ENCODE data around the gene FAM76B.

The FAM76B gene

DNA sequence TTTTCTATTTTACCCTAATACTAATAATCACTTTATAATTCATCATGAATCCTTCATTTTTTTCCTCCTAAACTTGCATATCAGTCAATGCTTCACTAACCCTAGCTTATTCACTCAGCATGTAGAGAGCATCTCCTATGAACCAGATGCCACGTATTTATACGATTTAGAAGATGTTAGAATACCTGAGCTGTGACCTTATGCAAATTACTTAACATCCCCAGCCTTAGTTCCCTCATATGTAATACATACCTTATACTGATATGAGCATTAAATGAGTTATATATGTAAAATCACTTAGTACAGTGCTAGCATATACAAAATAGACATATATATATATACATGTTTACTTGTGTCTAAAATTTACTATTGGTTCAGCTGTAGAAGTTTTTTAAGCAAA is 9.0 kb downstream of the FAM76B start:
- H3K4me3 ChIP-seq (ENCODE audit: low read depth, low read length) = no peak overlapping the region
- DNase-seq (ENCODE audit: low read depth) = no peak
- TF ChIP-seq, protein P1, sequence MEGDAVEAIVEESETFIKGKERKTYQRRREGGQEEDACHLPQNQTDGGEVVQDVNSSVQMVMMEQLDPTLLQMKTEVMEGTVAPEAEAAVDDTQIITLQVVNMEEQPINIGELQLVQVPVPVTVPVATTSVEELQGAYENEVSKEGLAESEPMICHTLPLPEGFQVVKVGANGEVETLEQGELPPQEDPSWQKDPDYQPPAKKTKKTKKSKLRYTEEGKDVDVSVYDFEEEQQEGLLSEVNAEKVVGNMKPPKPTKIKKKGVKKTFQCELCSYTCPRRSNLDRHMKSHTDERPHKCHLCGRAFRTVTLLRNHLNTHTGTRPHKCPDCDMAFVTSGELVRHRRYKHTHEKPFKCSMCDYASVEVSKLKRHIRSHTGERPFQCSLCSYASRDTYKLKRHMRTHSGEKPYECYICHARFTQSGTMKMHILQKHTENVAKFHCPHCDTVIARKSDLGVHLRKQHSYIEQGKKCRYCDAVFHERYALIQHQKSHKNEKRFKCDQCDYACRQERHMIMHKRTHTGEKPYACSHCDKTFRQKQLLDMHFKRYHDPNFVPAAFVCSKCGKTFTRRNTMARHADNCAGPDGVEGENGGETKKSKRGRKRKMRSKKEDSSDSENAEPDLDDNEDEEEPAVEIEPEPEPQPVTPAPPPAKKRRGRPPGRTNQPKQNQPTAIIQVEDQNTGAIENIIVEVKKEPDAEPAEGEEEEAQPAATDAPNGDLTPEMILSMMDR (conservative IDR thresholded peaks at IDR 0.05; ENCODE audit: low read depth, low read length) = no peak

DNA sequence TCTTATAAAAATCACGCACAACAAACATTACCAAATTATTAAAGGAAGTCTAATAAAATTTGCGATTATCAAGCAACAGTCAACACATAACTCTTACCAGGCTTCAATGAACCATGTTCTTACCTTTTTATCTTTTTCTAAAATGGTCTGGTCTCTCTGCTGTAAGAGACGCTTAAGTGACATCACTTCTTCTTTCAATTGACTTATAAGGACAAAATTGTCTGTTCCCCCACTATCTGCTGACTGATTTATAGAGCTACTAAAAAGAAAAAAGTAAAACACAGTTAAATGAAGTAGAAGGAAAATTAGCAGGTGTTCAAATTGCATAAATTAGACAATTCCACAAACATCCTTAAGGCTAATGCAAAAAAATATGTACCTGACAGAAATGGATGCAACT is 10.9 kb downstream of the FAM76B start:
- no peak overlapping the region for H3K4me3 ChIP-seq (ENCODE audit: low read depth, low read length)
- TF ChIP-seq, protein P1 (conservative IDR thresholded peaks at IDR 0.05; ENCODE audit: low read depth, low read length) = no peak
- no peak for DNase-seq (ENCODE audit: low read depth)

DNA sequence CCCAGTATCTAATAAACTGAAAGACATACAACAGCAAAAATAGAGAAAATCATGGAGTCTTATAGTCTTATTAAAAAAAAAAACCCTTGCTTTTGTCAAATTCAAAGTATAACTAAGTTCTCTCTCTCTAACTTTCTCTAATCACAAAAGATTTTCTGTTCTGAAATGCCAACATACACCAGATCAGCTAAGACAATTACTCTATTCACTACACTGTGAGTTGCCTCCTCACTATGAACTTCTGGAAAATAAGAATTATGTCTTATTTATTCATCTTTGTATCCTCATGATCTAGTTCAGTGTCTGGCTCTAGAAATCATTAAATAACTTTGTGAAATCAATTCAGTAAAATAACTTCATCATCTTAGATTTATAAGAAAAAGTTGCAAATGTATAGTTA is 12.7 kb downstream of the FAM76B start:
- no peak for DNase-seq (ENCODE audit: low read depth)
- TF ChIP-seq, protein P1 (conservative IDR thresholded peaks at IDR 0.05; ENCODE audit: low read depth, low read length) = no peak
- no peak overlapping the region for H3K4me3 ChIP-seq (ENCODE audit: low read depth, low read length)

GRCh38 chr11:95768521-95768920 is 21.1 kb downstream of the FAM76B start:
- H3K4me3 ChIP-seq (ENCODE audit: low read depth, low read length) = no peak overlapping the region
- DNase-seq (ENCODE audit: low read depth) = peak; percentile 39
- TF ChIP-seq, protein P1 (conservative IDR thresholded peaks at IDR 0.05; ENCODE audit: low read depth, low read length) = no peak

- peak; percentile 79 for DNase-seq (ENCODE audit: low read depth)
- TF ChIP-seq, protein P1 (conservative IDR thresholded peaks at IDR 0.05; ENCODE audit: low read depth, low read length) = no peak
- no peak overlapping the region for H3K4me3 ChIP-seq (ENCODE audit: low read depth, low read length)
Observed at GRCh38 chr11:95767498-95767897, 22.1 kb downstream of the FAM76B start.

GRCh38 chr11:95766701-95767100 is 22.9 kb downstream of the FAM76B start:
- no peak overlapping the region for H3K4me3 ChIP-seq (ENCODE audit: low read depth, low read length)
- no peak for DNase-seq (ENCODE audit: low read depth)
- TF ChIP-seq, protein P1 (conservative IDR thresholded peaks at IDR 0.05; ENCODE audit: low read depth, low read length) = no peak

DNA sequence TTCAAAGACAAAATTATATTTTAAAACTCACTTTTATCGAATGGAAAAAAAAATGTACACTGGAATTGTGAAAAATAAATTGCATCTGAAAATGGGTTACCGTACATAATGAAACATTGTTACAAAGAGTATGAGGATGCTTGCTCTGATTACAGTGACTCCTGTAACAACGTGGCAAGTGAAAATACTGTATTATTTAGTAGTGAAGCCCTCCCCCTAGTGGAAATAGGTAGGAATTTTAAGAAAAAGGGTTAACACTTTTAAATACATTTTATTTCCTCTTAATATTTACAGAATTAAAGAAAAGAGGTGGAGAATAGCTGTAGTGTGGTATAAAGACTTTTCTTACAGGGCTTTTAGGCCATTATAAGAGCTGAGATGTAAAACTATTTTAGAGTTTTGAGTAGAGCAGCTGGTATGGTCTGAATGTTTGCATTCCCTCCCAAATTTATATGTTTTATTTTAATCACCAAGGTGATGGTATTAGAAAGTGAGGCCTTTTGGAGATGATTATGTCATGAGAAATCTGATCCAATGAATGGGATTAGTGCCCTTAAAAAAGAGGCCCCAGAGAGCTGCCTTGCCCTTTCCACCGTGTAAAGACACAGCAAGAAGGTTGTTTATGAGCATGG is 25.2 kb downstream of the FAM76B start:
- TF ChIP-seq, protein P1 (conservative IDR thresholded peaks at IDR 0.05; ENCODE audit: low read depth, low read length) = peak; percentile 57
- peak; percentile 78 for DNase-seq (ENCODE audit: low read depth)
- no peak overlapping the region for H3K4me3 ChIP-seq (ENCODE audit: low read depth, low read length)

Measured in choroid plexus epithelial cell (primary cell).